Psoas muscle (tissue), 8 donors: ENCODE results near the gene SLAIN2. TPM values are rescaled to one million over a fixed set of nuclear protein-coding genes. Genes with fewer than 3 reads are reported as not detected.

Source experiments
- ATAC-seq, 4 donors: fragments of 200-7000 bp; cut with Tn5 transposase; one replicate each; pipeline ENCODE4 v1.9.1; 2020; ENCODE audit warnings: moderate library complexity in 3 of 4, mild to moderate bottlenecking in 2 of 4
- DNase-seq, 2 donors: peaks; one replicate each; pipeline ENCODE4 v3.0.0-alpha.2; 2020
- H3K27ac ChIP-seq: fragments of 200-600 bp; one replicate; pipeline ENCODE4 v1.8.0; 2022
- H3K27me3 ChIP-seq, 3 donors: fragments of 200-600 bp in 1 of 3; one replicate each; pipeline versions ENCODE4 v1.6.1 to v1.8.0; 2013 to 2022; ENCODE audit warnings: low read length in 2 of 3, mild to moderate bottlenecking in 2 of 3, moderate library complexity in 1 of 3; ENCODE audit not compliant: insufficient read depth in 3 of 3
- H3K36me3 ChIP-seq, 2 donors: fragments of 200-600 bp in 1 of 2; one replicate each; pipeline versions ENCODE4 v1.6.1 to v1.8.0; 2013 to 2022; ENCODE audit warnings: low read depth in 1 of 2, mild to moderate bottlenecking in 1 of 2, moderate library complexity in 1 of 2; ENCODE audit not compliant: insufficient read depth in 1 of 2
- H3K4me1 ChIP-seq: fragments of 200-600 bp; one replicate; pipeline ENCODE4 v1.8.0; 2022
- H3K4me3 ChIP-seq: fragments of 200-600 bp; one replicate; pipeline ENCODE4 v1.8.0; 2022; ENCODE audit warnings: mild to moderate bottlenecking
- H3K9me3 ChIP-seq: fragments of 200-600 bp; one replicate; pipeline ENCODE4 v1.8.0; 2022
- CTCF ChIP-seq: fragments of 200-600 bp; IDR thresholded peaks from one replicate; pipeline ENCODE4 v1.8.0; 2022; ENCODE audit warnings: antibody characterized with exemption
- WGBS, 3 donors: extraction: QIAGEN DNeasy Blood & Tissue Kit; methylation state at CpG; one replicate each; pipeline versions ENCODE4 v1.1.6 to v1.1.7; 2013; 5-methylcytosine and 5-hydroxymethylcytosine counted together
- intact Hi-C, 2 donors: fragments of 100-400 bp; cut with DNase I; formaldehyde crosslinking; loops; one replicate each; pipeline versions ENCODE4 v1.11.0 to v1.14.2; 2022
- polyA plus RNA-seq, 3 donors: library from polyadenylated mRNA; stranded (reverse); fragments of 200-250 nt; gene quantifications; one replicate each; pipeline ENCODE4 v1.2.3, GENCODE V29; 2013
- total RNA-seq, 4 donors: library from RNA; stranded (reverse); fragmentation: NEBNext Ultra II Directional in 2 of 4; extraction: Animal tissue kit (Norgen Biotek cat#: 25700) in 2 of 4; gene quantifications; one replicate each; pipeline versions ENCODE4 v1.2.1 to v1.2.4, GENCODE V29; 2021 to 2023
- donor health status: healthy with polysubstance abuse.
- donor health status: DM: no; HTN: no; CAD: no; lungs with moderate emphysema.
- donor health status: Bipolar disorder and iron deficiency.
- donor health status: healthy.
- donor health status: DM: yes; HTN: yes; CAD: no.
- donor health status: DM: no; HTN: no; CAD: no.
- donor health status: DM: no; HTN: no; CAD: no.
- donor health status: DM: yes; HTN: yes; CAD: no.

Gene SLAIN2
- total and polyA plus RNA-seq, 7 donors, result 69.5 to 204 (median 180) TPM

DNA sequence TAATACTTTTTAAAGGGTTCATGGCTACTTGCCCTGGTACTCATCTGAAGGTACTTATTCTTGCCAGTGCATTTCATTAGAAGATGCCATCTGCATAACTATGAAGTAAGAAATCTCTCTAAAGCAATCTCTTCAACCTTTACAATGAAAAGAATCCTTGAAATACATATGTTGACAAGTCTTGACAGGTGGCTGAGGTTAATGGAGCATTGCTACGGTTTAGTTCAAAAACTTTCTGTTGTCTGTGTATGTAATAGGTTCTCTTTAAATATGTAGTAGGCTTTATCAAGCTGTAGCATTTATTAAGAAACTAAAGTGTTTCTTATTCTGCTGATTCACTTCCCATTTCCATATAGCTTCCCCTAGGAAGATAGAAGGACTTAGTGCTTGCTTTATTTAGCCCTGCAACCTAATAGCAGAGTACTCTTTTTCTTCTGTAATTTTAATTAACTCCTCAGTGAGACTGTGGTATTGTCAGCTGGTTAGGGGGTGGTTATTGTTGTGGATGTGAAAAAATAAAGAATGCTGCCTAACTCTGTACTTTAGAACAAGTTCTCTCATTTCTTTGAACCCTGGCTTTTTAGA is 39.3 kb downstream of the SLAIN2 start:
- H3K27ac ChIP-seq, result peak overlapping the region; percentile 43
- 29 to 43% (median 31%) methylated on average over 1 of the region's 1 CpG for WGBS, 3 donors
- peaks cover 24% of the 10 kb centered on the region for H3K4me1 ChIP-seq
- no peaks in the 10 kb centered on the region for H3K9me3 ChIP-seq
- H3K36me3 ChIP-seq, result peaks cover 0 to 56% of the 10 kb centered on the region in 2 donors
- H3K27me3 ChIP-seq, result no peaks in the 10 kb centered on the region
- no peak overlapping the region for H3K4me3 ChIP-seq
- intact Hi-C loops, result loop anchor here in 1 of 2 donors (1.0 kb wide), 1 partner anchor 39 kb away; the partner anchor contains the start of gene SLAIN2
- DNase-seq, result no peak
- ATAC-seq, result peak in 1 of 4 donors; percentile 38
- TF ChIP-seq CTCF, result no peak

- DNase-seq, result no peak
- peaks cover 0 to 73% of the 10 kb centered on the region in 2 donors for H3K36me3 ChIP-seq
- peaks cover 22% of the 10 kb centered on the region for H3K4me1 ChIP-seq
- H3K27me3 ChIP-seq, result no peaks in the 10 kb centered on the region
- peak in 3 of 4 donors; percentile 61 to 73 (median 63) for ATAC-seq
- no peak overlapping the region for H3K4me3 ChIP-seq
- no peak for TF ChIP-seq CTCF
- no peaks in the 10 kb centered on the region for H3K9me3 ChIP-seq
- intact Hi-C loops, result no loop called here
- H3K27ac ChIP-seq, result peak overlapping the region; percentile 43
- 25 to 69% (median 36%) methylated on average over 2 of the region's 2 CpGs for WGBS, 3 donors
These were observed 47.3 kb downstream of the SLAIN2 start for GRCh38 chr4:48388525-48389154.

DNA sequence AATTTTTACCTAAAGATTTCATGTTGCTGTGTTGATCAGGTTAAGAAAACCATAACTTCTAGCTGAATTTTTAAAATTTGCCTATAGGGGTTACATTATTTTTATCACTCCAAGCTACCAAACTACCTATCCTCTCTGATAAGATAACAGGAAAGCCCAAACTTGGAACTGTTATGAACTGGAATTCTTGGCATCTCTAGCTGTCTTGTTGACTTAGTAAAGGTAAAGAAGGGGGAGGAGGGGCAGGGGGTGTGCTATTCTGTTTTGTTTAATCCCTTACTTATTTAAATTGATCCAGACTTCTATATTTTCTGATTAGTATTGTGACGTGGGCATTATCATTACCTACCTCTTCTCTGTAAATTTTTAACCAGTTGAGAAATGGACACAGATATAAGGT is 54.7 kb downstream of the SLAIN2 start:
- ATAC-seq, result no peak
- intact Hi-C loops, result no loop called here
- no peaks in the 10 kb centered on the region for H3K27me3 ChIP-seq
- no peaks in the 10 kb centered on the region for H3K9me3 ChIP-seq
- no peak overlapping the region for H3K27ac ChIP-seq
- no peak overlapping the region for H3K4me3 ChIP-seq
- TF ChIP-seq CTCF, result no peak
- WGBS, 3 donors, result 100% methylated on average over 1 of the region's 1 CpG
- peaks cover 5% of the 10 kb centered on the region for H3K4me1 ChIP-seq
- DNase-seq, result no peak
- H3K36me3 ChIP-seq, result peaks cover 2 to 53% of the 10 kb centered on the region in 2 donors

DNA sequence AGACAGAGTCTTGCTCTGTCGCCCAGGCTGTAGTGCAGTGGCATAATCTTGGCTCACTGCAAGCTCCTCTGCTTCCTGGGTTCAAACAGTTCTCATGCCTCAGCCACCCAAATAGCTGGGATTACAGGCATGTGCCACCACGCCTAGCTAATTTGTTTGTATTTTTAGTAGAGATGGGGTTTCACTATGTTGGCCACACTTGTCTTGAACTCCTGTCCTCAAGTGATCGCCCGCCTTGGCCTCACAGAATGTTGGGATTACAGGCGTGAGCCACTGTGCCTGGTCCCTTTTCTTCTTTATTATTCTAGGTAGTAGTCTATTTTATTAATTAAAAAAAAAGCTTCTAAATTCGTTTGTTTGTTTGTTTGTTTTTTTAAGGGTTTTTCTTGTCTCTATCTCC is 59.1 kb downstream of the SLAIN2 start:
- H3K9me3 ChIP-seq, result no peaks in the 10 kb centered on the region
- H3K36me3 ChIP-seq, result peaks cover 2 to 36% of the 10 kb centered on the region in 2 donors
- intact Hi-C loops, result no loop called here
- H3K4me3 ChIP-seq, result no peak overlapping the region
- WGBS, 3 donors, result 41 to 67% (median 42%) methylated on average over 6 of the region's 6 CpGs
- peaks cover 10% of the 10 kb centered on the region for H3K4me1 ChIP-seq
- no peak for TF ChIP-seq CTCF
- no peaks in the 10 kb centered on the region for H3K27me3 ChIP-seq
- ATAC-seq, result peak in 3 of 4 donors; percentile 21 to 83 (median 79)
- peak overlapping the region; percentile 6 for H3K27ac ChIP-seq
- peak in 1 of 2 donors; percentile 58 for DNase-seq
